Lung (tissue), 12 donors: ENCODE data around the gene ACTN4. TPM values are rescaled to one million over a fixed set of nuclear protein-coding genes. Genes with fewer than 3 reads are reported as not detected.

Experiments used
- ATAC-seq: fragments of 200-7000 bp; cut with Tn5 transposase; one replicate; pipeline ENCODE4 v1.9.1; 2020; ENCODE audit warnings: moderate number of reproducible peaks; ENCODE audit not compliant: insufficient read depth, low FRiP score
- DNase-seq, 3 donors: peaks; one replicate each; pipeline ENCODE4 v3.0.0-alpha.2; 2013 to 2017
- H3K27ac ChIP-seq, 2 donors: one replicate each; pipeline ENCODE4 v1.5.1; 2013; ENCODE audit warnings: mild to moderate bottlenecking in 2 of 2, moderate library complexity in 2 of 2, control low read depth in 1 of 2, inconsistent platforms in 1 of 2, low read depth in 1 of 2, low read length in 1 of 2
- H3K27me3 ChIP-seq, 3 donors: one replicate each; pipeline ENCODE4 v1.5.1; 2013; ENCODE audit warnings: low read length in 2 of 3; ENCODE audit not compliant: control insufficient read depth in 3 of 3, insufficient read depth in 3 of 3
- H3K36me3 ChIP-seq, 4 donors: one replicate each; pipeline ENCODE4 v1.5.1; 2013; ENCODE audit warnings: low read length in 4 of 4, mild to moderate bottlenecking in 1 of 4, moderate library complexity in 1 of 4; ENCODE audit not compliant: control insufficient read depth in 4 of 4, insufficient read depth in 4 of 4
- H3K4me1 ChIP-seq, 5 donors: one replicate each; pipeline ENCODE4 v1.5.1; 2013; ENCODE audit warnings: low read length in 5 of 5, mild to moderate bottlenecking in 2 of 5, moderate library complexity in 1 of 5; ENCODE audit not compliant: control insufficient read depth in 5 of 5, insufficient read depth in 5 of 5
- H3K4me3 ChIP-seq: one replicate; pipeline ENCODE4 v1.5.1; 2013; ENCODE audit warnings: mild to moderate bottlenecking, control low read depth, moderate library complexity
- H3K9ac ChIP-seq, 2 donors: one replicate each; pipeline ENCODE4 v1.5.1; 2013; ENCODE audit warnings: low read length in 2 of 2, control low read depth in 1 of 2; ENCODE audit not compliant: insufficient read depth in 1 of 2
- H3K9me3 ChIP-seq, 4 donors: one replicate each; pipeline ENCODE4 v1.5.1; 2013; ENCODE audit warnings: low read length in 3 of 4, mild to moderate bottlenecking in 1 of 4, moderate library complexity in 1 of 4; ENCODE audit not compliant: control insufficient read depth in 4 of 4, insufficient read depth in 3 of 4
- CTCF ChIP-seq: IDR thresholded peaks from 2 replicates; pipeline ENCODE4 v1.5.1; 2012; ENCODE audit warnings: mild to moderate bottlenecking; ENCODE audit errors: control extremely low read depth, extremely low read depth
- WGBS, 2 donors: extraction: QIAGEN DNeasy Blood & Tissue Kit; methylation state at CpG; one replicate each; pipeline ENCODE4 v1.1.7; 2013; 5-methylcytosine and 5-hydroxymethylcytosine counted together
- polyA plus RNA-seq, 2 donors: library from polyadenylated mRNA; stranded (reverse); fragments of 200-250 nt; gene quantifications; one replicate each; pipeline ENCODE4 v1.2.1, GENCODE V29; 2013
- total RNA-seq, 2 donors: library from RNA; depleted of rRNA in 1 of 2; stranded (reverse); fragments of >200 nt in 1 of 2; gene quantifications; one replicate each; pipeline ENCODE4 v1.2.1, GENCODE V29; 2014 to 2021
- donor health status: control.
- donor health status: control.
- donor health status: Bipolar disorder and iron deficiency.
- donor health status: healthy.
- donor health status: DM: yes; HTN: yes; CAD: no.

ACTN4 gene
- total and polyA plus RNA-seq, 4 donors: 229 to 552 (median 367) TPM

GRCh38 chr19:38763795-38764220 lies 116.4 kb downstream of the ACTN4 start:
- Histone ChIP-seq H3K36me3 (no peaks in the 10 kb centered on the region), H3K9ac (no peak overlapping the region), H3K4me3 (no peak overlapping the region), H3K4me1 (no peaks in the 10 kb centered on the region), H3K9me3 (no peaks in the 10 kb centered on the region), H3K27me3 (no peaks in the 10 kb centered on the region), H3K27ac (no peak overlapping the region)
- 91 to 99% methylated on average over 3 of the region's 3 CpGs for WGBS, 2 donors
- TF ChIP-seq CTCF: no peak
- no peak for ATAC-seq
- DNase-seq: no peak

GRCh38 chr19:38765214-38765613 lies 117.8 kb downstream of the ACTN4 start:
- no peaks in the 10 kb centered on the region for H3K36me3 ChIP-seq
- WGBS, 2 donors: 96 to 100% methylated on average over 2 of the region's 2 CpGs
- DNase-seq (no peak), ATAC-seq (no peak)
- no peak overlapping the region for H3K27ac ChIP-seq
- H3K4me3 ChIP-seq: no peak overlapping the region
- no peaks in the 10 kb centered on the region for H3K9me3 ChIP-seq
- no peak overlapping the region for H3K9ac ChIP-seq
- peaks cover 0 to 2% (median 0%) of the 10 kb centered on the region in 5 donors for H3K4me1 ChIP-seq
- H3K27me3 ChIP-seq: no peaks in the 10 kb centered on the region
- TF ChIP-seq CTCF: no peak

- WGBS, 2 donors: 88 to 93% methylated on average over 10 of the region's 10 CpGs
- Histone ChIP-seq H3K9me3 (no peaks in the 10 kb centered on the region), H3K9ac (no peak overlapping the region), H3K4me1 (peaks cover 0 to 2% (median 0%) of the 10 kb centered on the region in 5 donors), H3K27me3 (no peaks in the 10 kb centered on the region), H3K36me3 (no peaks in the 10 kb centered on the region), H3K27ac (no peak overlapping the region), H3K4me3 (no peak overlapping the region)
- DNase-seq (no peak), ATAC-seq (no peak)
- no peak for TF ChIP-seq CTCF
Measured at GRCh38 chr19:38766276-38767047, 119.0 kb downstream of the ACTN4 start.
